Neuronal stem cell (in vitro differentiated cells): ENCODE results near the gene ZNF740.

ENCODE experiments used
- DNase-seq: peaks from one replicate; pipeline ENCODE4 v3.0.0-alpha.2; 2013; ENCODE audit warnings: low spot score
- H2AFZ ChIP-seq: one replicate; pipeline ENCODE4 v1.6.1; 2013; ENCODE audit warnings: mild to moderate bottlenecking, low read length, inconsistent platforms
- H2AK5ac ChIP-seq: 2 replicates; pipeline ENCODE4 v1.6.1; 2013; ENCODE audit warnings: low read depth, mild to moderate bottlenecking, inconsistent platforms, low read length, moderate library complexity, mixed read lengths
- H2BK120ac ChIP-seq: 2 replicates; pipeline ENCODE4 v1.6.1; 2013; ENCODE audit warnings: low read depth, mild to moderate bottlenecking, inconsistent platforms, low read length, moderate library complexity, mixed read lengths
- H2BK12ac ChIP-seq: one replicate; pipeline ENCODE4 v1.6.1; 2013; ENCODE audit warnings: low read length, inconsistent platforms
- H2BK15ac ChIP-seq: 2 replicates; pipeline ENCODE4 v1.6.1; 2013; ENCODE audit warnings: mild to moderate bottlenecking, low read length, inconsistent platforms, mixed read lengths
- H2BK5ac ChIP-seq: one replicate; pipeline ENCODE4 v1.6.1; 2013; ENCODE audit warnings: inconsistent platforms, mild to moderate bottlenecking, low read length, moderate library complexity
- H3K14ac ChIP-seq: one replicate; pipeline ENCODE4 v1.6.1; 2013; ENCODE audit warnings: low read length, inconsistent platforms
- H3K18ac ChIP-seq: 2 replicates; pipeline ENCODE4 v1.6.1; 2013; ENCODE audit warnings: low read length, inconsistent platforms
- H3K23ac ChIP-seq: 2 replicates; pipeline ENCODE4 v1.6.1; 2013; ENCODE audit warnings: low read depth, mild to moderate bottlenecking, mixed read lengths, low read length, inconsistent platforms; ENCODE audit not compliant: poor library complexity
- H3K27ac ChIP-seq: replicated peaks from 3 replicates; pipeline ENCODE4 v1.5.1; 2013; ENCODE audit warnings: low read length, inconsistent platforms
- H3K27me3 ChIP-seq, 3 experiments: 2 replicates each; pipeline ENCODE4 v1.6.1; 2013; ENCODE audit warnings: low read length in 3 of 3, mild to moderate bottlenecking in 2 of 3, inconsistent platforms in 1 of 3, low read depth in 1 of 3, mixed read lengths in 1 of 3, moderate library complexity in 1 of 3; ENCODE audit not compliant: control insufficient read depth in 3 of 3, insufficient read depth in 3 of 3
- H3K36me3 ChIP-seq, 2 donors: replicated peaks in 1 of 2; 2 replicates each; pipeline ENCODE4 v1.6.1; 2013; ENCODE audit warnings: low read length in 2 of 2; ENCODE audit not compliant: control insufficient read depth in 2 of 2, insufficient read depth in 2 of 2
- H3K4ac ChIP-seq: 2 replicates; pipeline ENCODE4 v1.6.1; 2013; ENCODE audit warnings: inconsistent platforms, mild to moderate bottlenecking, low read length, moderate library complexity
- H3K4me1 ChIP-seq, 2 donors: 1 replicate in 1 of 2; 2 replicates in 1 of 2; pipeline ENCODE4 v1.6.1; 2013; ENCODE audit warnings: low read length in 2 of 2, low read depth in 1 of 2; ENCODE audit not compliant: control insufficient read depth in 2 of 2, insufficient read depth in 1 of 2
- H3K4me2 ChIP-seq: one replicate; pipeline ENCODE4 v1.6.1; 2013; ENCODE audit warnings: mild to moderate bottlenecking, low read length, inconsistent platforms; ENCODE audit not compliant: insufficient read depth, poor library complexity, severe bottlenecking
- H3K4me3 ChIP-seq, 2 donors: 2 replicates each; pipeline ENCODE4 v1.5.1; 2013; ENCODE audit warnings: low read length in 2 of 2, mild to moderate bottlenecking in 2 of 2, inconsistent platforms in 1 of 2, moderate library complexity in 1 of 2
- H3K79me1 ChIP-seq: one replicate; pipeline ENCODE4 v1.6.1; 2013; ENCODE audit warnings: low read depth, mild to moderate bottlenecking, inconsistent platforms, low read length, moderate library complexity
- H3K9ac ChIP-seq: one replicate; pipeline ENCODE4 v1.6.1; 2013; ENCODE audit warnings: mild to moderate bottlenecking, low read depth, low read length, inconsistent platforms; ENCODE audit not compliant: poor library complexity
- H3K9me3 ChIP-seq, 2 donors: replicated peaks in 1 of 2; 2 replicates each; pipeline versions ENCODE3 to v1.6.1; 2013; ENCODE audit warnings: low read length in 2 of 2, mild to moderate bottlenecking in 2 of 2, inconsistent platforms in 1 of 2, low read depth in 1 of 2, mixed read lengths in 1 of 2, moderate library complexity in 1 of 2; ENCODE audit not compliant: control insufficient read depth in 2 of 2, insufficient read depth in 1 of 2
- H4K8ac ChIP-seq: one replicate; pipeline ENCODE4 v1.6.1; 2013; ENCODE audit warnings: low read depth, mild to moderate bottlenecking, inconsistent platforms, low read length, moderate library complexity
- H4K91ac ChIP-seq: one replicate; pipeline ENCODE4 v1.6.1; 2013; ENCODE audit warnings: low read length, low read depth, mild to moderate bottlenecking, inconsistent platforms; ENCODE audit not compliant: poor library complexity
- WGBS, 2 donors: extraction: QIAGEN DNeasy Blood & Tissue Kit; methylation state at CpG; one replicate each; pipeline ENCODE4 v1.1.7; 2013; ENCODE audit warnings: missing lambda C conversion rate in 2 of 2, mixed read lengths in 1 of 2; ENCODE audit not compliant: insufficient read length in 2 of 2, insufficient replicate concordance in 1 of 2; ENCODE audit errors: extremely low coverage in 2 of 2; 5-methylcytosine and 5-hydroxymethylcytosine counted together

ZNF740 gene

GRCh38 chr12:53235742-53236442 lies 55.4 kb downstream of the ZNF740 start:
- DNase-seq, result no peak
- H3K4ac ChIP-seq, result no peak overlapping the region
- H2AK5ac ChIP-seq, result peak overlapping the region; percentile 50
- H2BK15ac ChIP-seq, result peak overlapping the region; percentile 95
- H2BK12ac ChIP-seq, result peak overlapping the region; percentile 88
- H2AFZ ChIP-seq, result no peak overlapping the region
- H3K23ac ChIP-seq, result peak overlapping the region; percentile 82
- peaks cover 0 to 59% (median 7%) of the 10 kb centered on the region in 3 experiments for H3K27me3 ChIP-seq
- H3K9ac ChIP-seq, result peak overlapping the region; percentile 61
- no peak overlapping the region for H4K8ac ChIP-seq
- no peak overlapping the region for H3K4me3 ChIP-seq
- H3K4me2 ChIP-seq, result no peak overlapping the region
- H3K27ac ChIP-seq, result no peak overlapping the region
- peak overlapping the region; percentile 20 for H2BK5ac ChIP-seq
- peaks cover 31 to 33% of the 10 kb centered on the region in 2 donors for H3K4me1 ChIP-seq
- no peak overlapping the region for H4K91ac ChIP-seq
- no peaks in the 10 kb centered on the region for H3K36me3 ChIP-seq
- peak overlapping the region; percentile 24 for H2BK120ac ChIP-seq
- peak overlapping the region; percentile 79 for H3K14ac ChIP-seq
- H3K9me3 ChIP-seq, result no peaks in the 10 kb centered on the region
- no peaks in the 10 kb centered on the region for H3K79me1 ChIP-seq
- WGBS, 2 donors, result no CpG with 5 or more reads among the region's 9 CpGs
- H3K18ac ChIP-seq, result peak overlapping the region; percentile 78

GRCh38 chr12:53236443-53237111 lies 56.1 kb downstream of the ZNF740 start:
- Histone ChIP-seq H3K27ac (no peak overlapping the region), H3K4me3 (no peak overlapping the region), H2BK120ac (no peak overlapping the region), H3K9me3 (no peaks in the 10 kb centered on the region), H3K79me1 (no peaks in the 10 kb centered on the region), H2AK5ac (peak overlapping the region; percentile 36), H4K8ac (no peak overlapping the region), H3K4ac (no peak overlapping the region), H3K14ac (peak overlapping the region; percentile 79), H3K9ac (no peak overlapping the region), H2BK12ac (no peak overlapping the region), H3K18ac (peak overlapping the region; percentile 74), H3K23ac (no peak overlapping the region), H3K36me3 (no peaks in the 10 kb centered on the region), H2AFZ (no peak overlapping the region), H4K91ac (no peak overlapping the region), H3K4me1 (peaks cover 31 to 32% of the 10 kb centered on the region in 2 donors), H3K4me2 (no peak overlapping the region), H2BK5ac (peak overlapping the region; percentile 20), H3K27me3 (peaks cover 0 to 52% (median 3%) of the 10 kb centered on the region in 3 experiments), H2BK15ac (peak overlapping the region; percentile 95)
- DNase-seq, result no peak
- no CpG with 5 or more reads among the region's 1 CpG for WGBS, 2 donors

GRCh38 chr12:53239643-53240258 lies 59.2 kb downstream of the ZNF740 start:
- H3K4ac ChIP-seq, result no peak overlapping the region
- no peak overlapping the region for H3K18ac ChIP-seq
- H2BK120ac ChIP-seq, result no peak overlapping the region
- DNase-seq, result no peak
- H3K14ac ChIP-seq, result no peak overlapping the region
- H3K27ac ChIP-seq, result no peak overlapping the region
- no peaks in the 10 kb centered on the region for H3K9me3 ChIP-seq
- H3K4me2 ChIP-seq, result no peak overlapping the region
- H2BK15ac ChIP-seq, result no peak overlapping the region
- no peaks in the 10 kb centered on the region for H3K36me3 ChIP-seq
- H2AK5ac ChIP-seq, result no peak overlapping the region
- H3K9ac ChIP-seq, result no peak overlapping the region
- H3K23ac ChIP-seq, result no peak overlapping the region
- WGBS, 2 donors, result no CpG with 5 or more reads among the region's 10 CpGs
- no peak overlapping the region for H2BK12ac ChIP-seq
- H3K4me3 ChIP-seq, result no peak overlapping the region
- peaks cover 14 to 19% of the 10 kb centered on the region in 2 donors for H3K4me1 ChIP-seq
- no peak overlapping the region for H4K8ac ChIP-seq
- no peaks in the 10 kb centered on the region for H3K79me1 ChIP-seq
- peaks cover 0 to 32% (median 3%) of the 10 kb centered on the region in 3 experiments for H3K27me3 ChIP-seq
- no peak overlapping the region for H2BK5ac ChIP-seq
- no peak overlapping the region for H4K91ac ChIP-seq
- no peak overlapping the region for H2AFZ ChIP-seq
